OCI-LY7 (cell line): ENCODE data around the gene LY86.

Experiments used
- CTCF ChIP-seq: fragments of 200-600 bp; sonication (generic); conservative IDR thresholded peaks from 2 replicates; pipeline ENCODE4 v1.5.1; 2014; ENCODE audit warnings: mild to moderate bottlenecking, antibody characterized with exemption, low read length, moderate library complexity, mixed read lengths
- EZH2phosphoT487 ChIP-seq: fragments of 200-600 bp; sonication (generic); IDR thresholded peaks from 2 replicates; pipeline ENCODE4 v1.6.1; 2018; ENCODE audit warnings: low read depth, borderline replicate concordance, mild to moderate bottlenecking, mixed run types, antibody characterized with exemption, low read length, moderate library complexity, mixed read lengths

- TF ChIP-seq CTCF (no peak), EZH2phosphoT487 (no peak)
Measured at GRCh38 chr6:6539036-6539435, 49.5 kb upstream of the LY86 start.
